Osteocyte (in vitro differentiated cells): ENCODE data around the gene C4orf54. TPM values are rescaled to one million over a fixed set of nuclear protein-coding genes. Genes with fewer than 3 reads are reported as not detected.

Source experiments
- DNase-seq: peaks from one replicate; pipeline ENCODE4 v3.0.0; 2021; ENCODE audit warnings: mixed read lengths; ENCODE audit not compliant: unreplicated experiment; ENCODE audit errors: extremely low spot score
- H3K27ac Mint-ChIP-seq: one replicate; pipeline ENCODE4 v1.8.0; 2021; ENCODE audit warnings: mild to moderate bottlenecking, mixed read lengths; ENCODE audit not compliant: unreplicated experiment
- H3K27me3 Mint-ChIP-seq: one replicate; pipeline ENCODE4 v1.8.0; 2021; ENCODE audit warnings: mixed read lengths; ENCODE audit not compliant: unreplicated experiment
- H3K36me3 Mint-ChIP-seq: one replicate; pipeline ENCODE4 v1.8.0; 2021; ENCODE audit warnings: mixed read lengths; ENCODE audit not compliant: unreplicated experiment
- H3K4me1 Mint-ChIP-seq: one replicate; pipeline ENCODE4 v1.8.0; 2021; ENCODE audit warnings: mixed read lengths; ENCODE audit not compliant: unreplicated experiment
- H3K4me3 Mint-ChIP-seq: one replicate; pipeline ENCODE4 v1.8.0; 2021; ENCODE audit warnings: mild to moderate bottlenecking, moderate library complexity, mixed read lengths; ENCODE audit not compliant: unreplicated experiment
- H3K9me3 Mint-ChIP-seq: one replicate; pipeline ENCODE4 v1.8.0; 2021; ENCODE audit warnings: mixed read lengths; ENCODE audit not compliant: unreplicated experiment
- total RNA-seq: library from RNA; stranded (reverse); gene quantifications from 2 replicates; pipeline ENCODE4 v1.2.1, GENCODE V29; 2021
- TF ChIP-seq, protein P1 (sequence below): fragments of 200-600 bp; sonication (generic); IDR thresholded peaks from 2 replicates; pipeline ENCODE4 v1.5.0; 2021; ENCODE audit warnings: antibody characterized with exemption, mild to moderate bottlenecking, moderate library complexity

Gene C4orf54
- total RNA-seq, 1 donor from 2014 or later: not detected

GRCh38 chr4:99622341-99622740 is 35.3 kb downstream of the C4orf54 start:
- Mint-ChIP-seq H3K36me3 (no peaks in the 10 kb centered on the region), H3K4me3 (no peak overlapping the region), H3K9me3 (no peaks in the 10 kb centered on the region), H3K27me3 (peaks cover 9% of the 10 kb centered on the region), H3K4me1 (no peaks in the 10 kb centered on the region), H3K27ac (no peak overlapping the region)
- TF ChIP-seq, protein P1, sequence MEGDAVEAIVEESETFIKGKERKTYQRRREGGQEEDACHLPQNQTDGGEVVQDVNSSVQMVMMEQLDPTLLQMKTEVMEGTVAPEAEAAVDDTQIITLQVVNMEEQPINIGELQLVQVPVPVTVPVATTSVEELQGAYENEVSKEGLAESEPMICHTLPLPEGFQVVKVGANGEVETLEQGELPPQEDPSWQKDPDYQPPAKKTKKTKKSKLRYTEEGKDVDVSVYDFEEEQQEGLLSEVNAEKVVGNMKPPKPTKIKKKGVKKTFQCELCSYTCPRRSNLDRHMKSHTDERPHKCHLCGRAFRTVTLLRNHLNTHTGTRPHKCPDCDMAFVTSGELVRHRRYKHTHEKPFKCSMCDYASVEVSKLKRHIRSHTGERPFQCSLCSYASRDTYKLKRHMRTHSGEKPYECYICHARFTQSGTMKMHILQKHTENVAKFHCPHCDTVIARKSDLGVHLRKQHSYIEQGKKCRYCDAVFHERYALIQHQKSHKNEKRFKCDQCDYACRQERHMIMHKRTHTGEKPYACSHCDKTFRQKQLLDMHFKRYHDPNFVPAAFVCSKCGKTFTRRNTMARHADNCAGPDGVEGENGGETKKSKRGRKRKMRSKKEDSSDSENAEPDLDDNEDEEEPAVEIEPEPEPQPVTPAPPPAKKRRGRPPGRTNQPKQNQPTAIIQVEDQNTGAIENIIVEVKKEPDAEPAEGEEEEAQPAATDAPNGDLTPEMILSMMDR: no peak
- no peak for DNase-seq

DNA sequence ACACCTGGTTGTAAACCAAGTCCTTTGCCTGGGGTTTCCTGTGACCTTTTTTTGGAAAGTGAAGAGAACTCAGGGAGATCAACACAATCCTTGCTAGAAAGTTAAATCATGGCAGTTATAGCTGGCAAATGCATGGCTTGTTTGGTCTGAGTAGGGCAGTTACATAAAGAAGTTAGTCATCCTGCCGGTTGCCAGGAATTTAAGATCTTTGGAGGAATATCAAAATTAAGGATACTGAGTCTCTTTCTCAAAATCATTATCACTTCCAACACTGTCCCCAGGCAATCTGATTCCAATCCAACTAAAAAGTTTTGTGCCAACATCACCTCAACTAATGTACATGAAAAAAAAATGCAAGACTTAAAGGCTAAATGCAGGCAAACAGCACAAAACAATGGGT is 40.3 kb downstream of the C4orf54 start:
- H3K27ac Mint-ChIP-seq: no peak overlapping the region
- no peaks in the 10 kb centered on the region for H3K4me1 Mint-ChIP-seq
- TF ChIP-seq, protein P1: no peak

DNA sequence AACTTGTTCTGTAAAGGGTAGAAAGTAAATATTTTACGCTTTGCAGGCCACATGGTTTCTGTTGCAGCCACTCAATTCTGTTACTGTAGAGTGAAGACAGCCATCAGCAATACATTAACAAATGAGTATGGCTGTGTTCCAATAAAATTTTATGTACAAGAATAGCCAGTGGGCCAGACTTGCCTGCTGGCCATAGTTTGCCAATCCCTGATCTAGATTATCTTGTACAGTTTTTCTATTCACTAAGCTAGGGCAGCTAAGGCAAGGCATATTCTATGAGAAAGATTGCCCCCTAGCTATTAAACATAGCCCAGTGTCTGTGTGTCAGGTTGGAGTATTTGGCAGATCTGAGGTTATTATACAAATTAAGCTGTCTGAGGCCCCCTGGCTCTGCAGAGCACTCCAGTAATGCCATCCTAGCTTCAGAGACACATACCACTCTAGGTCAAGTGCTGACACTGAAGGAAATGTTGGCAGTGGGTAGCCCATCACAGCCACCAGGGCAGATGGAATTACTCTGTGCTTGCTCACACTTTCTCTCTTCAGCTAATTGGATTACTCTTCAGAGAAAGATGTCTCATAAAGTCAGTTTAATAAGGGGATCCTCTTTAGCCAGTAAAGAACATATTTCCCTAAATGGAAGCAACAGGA is 42.3 kb downstream of the C4orf54 start:
- DNase-seq: no peak
- H3K4me1 Mint-ChIP-seq: no peaks in the 10 kb centered on the region
- TF ChIP-seq, protein P1: no peak
- H3K36me3 Mint-ChIP-seq: no peaks in the 10 kb centered on the region
- peaks cover 4% of the 10 kb centered on the region for H3K27me3 Mint-ChIP-seq
- H3K27ac Mint-ChIP-seq: no peak overlapping the region
- no peak overlapping the region for H3K4me3 Mint-ChIP-seq
- no peaks in the 10 kb centered on the region for H3K9me3 Mint-ChIP-seq

More for the DNA sequence above, 40.3 kb downstream of the C4orf54 start:
- Mint-ChIP-seq H3K4me3 (no peak overlapping the region), H3K36me3 (no peaks in the 10 kb centered on the region), H3K9me3 (no peaks in the 10 kb centered on the region), H3K27me3 (peaks cover 7% of the 10 kb centered on the region)
- DNase-seq: no peak

DNA sequence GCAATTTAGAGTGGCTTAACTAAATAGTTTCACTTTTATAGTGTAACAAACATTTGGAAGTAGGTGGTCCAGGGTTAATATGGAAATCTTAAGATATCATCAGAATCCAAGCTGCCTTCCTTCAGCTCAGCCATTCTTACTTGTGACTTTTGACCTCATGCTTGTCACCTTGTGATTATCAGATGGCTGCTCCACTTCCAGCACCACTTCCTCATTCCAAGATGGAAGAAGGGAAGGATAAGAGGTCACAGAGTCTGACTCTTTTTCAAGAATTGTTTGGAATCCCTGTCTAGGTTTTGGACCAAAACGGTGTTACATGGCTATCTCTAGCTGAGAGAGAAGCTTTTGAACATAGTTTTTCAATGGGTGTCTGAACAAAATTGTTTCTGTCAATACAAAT is 43.1 kb downstream of the C4orf54 start:
- no peaks in the 10 kb centered on the region for H3K36me3 Mint-ChIP-seq
- no peaks in the 10 kb centered on the region for H3K4me1 Mint-ChIP-seq
- no peak overlapping the region for H3K27ac Mint-ChIP-seq
- TF ChIP-seq, protein P1: no peak
- H3K9me3 Mint-ChIP-seq: no peaks in the 10 kb centered on the region
- no peak overlapping the region for H3K4me3 Mint-ChIP-seq
- DNase-seq: no peak
- H3K27me3 Mint-ChIP-seq: peaks cover 7% of the 10 kb centered on the region

DNA sequence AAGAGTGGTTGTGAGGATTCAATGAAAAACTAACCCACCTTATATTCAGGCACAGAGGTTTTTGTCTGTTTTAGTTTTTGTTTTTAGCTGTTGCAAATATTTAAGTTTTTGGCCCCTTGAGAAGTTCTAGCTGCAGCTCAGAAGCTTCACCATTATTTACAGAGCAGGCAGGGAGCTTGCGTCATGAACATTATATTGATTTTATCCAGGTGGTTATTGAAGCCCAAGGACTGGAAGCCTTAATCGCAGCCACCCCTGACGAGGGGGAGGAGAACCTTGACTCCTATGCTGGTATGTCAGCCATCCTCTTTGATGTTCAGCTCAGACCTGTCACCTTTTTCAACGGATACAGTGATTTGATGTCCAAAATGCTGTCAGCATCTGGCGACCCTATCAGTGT is 44.9 kb downstream of the C4orf54 start:
- H3K4me3 Mint-ChIP-seq: no peak overlapping the region
- TF ChIP-seq, protein P1: no peak
- DNase-seq: no peak
- no peaks in the 10 kb centered on the region for H3K4me1 Mint-ChIP-seq
- H3K27me3 Mint-ChIP-seq: peaks cover 10% of the 10 kb centered on the region
- no peaks in the 10 kb centered on the region for H3K9me3 Mint-ChIP-seq
- no peaks in the 10 kb centered on the region for H3K36me3 Mint-ChIP-seq
- no peak overlapping the region for H3K27ac Mint-ChIP-seq
